H9 (cell line): Measurements from ENCODE around the gene TMEM187. TPM values are rescaled to one million over a fixed set of nuclear protein-coding genes. Genes with fewer than 3 reads are reported as not detected.

Experiments
- DNase-seq: peaks from one replicate; pipeline ENCODE4 v3.0.0-alpha.2; 2017
- H2AFZ ChIP-seq: one replicate; pipeline ENCODE4 v1.6.1; 2013; ENCODE audit warnings: mild to moderate bottlenecking, low read length, control low read depth, moderate library complexity
- H2AK5ac ChIP-seq: 2 replicates; pipeline ENCODE4 v1.6.1; 2013; ENCODE audit warnings: low read length, control low read depth, mixed read lengths; ENCODE audit not compliant: insufficient read length
- H2BK120ac ChIP-seq: one replicate; pipeline ENCODE4 v1.6.1; 2013; ENCODE audit warnings: low read depth, mild to moderate bottlenecking, low read length, control low read depth, inconsistent platforms; ENCODE audit not compliant: poor library complexity, severe bottlenecking
- H2BK12ac ChIP-seq: 2 replicates; pipeline ENCODE4 v1.6.1; 2013; ENCODE audit warnings: low read length, control low read depth, mixed read lengths, low read depth; ENCODE audit not compliant: insufficient read length
- H2BK15ac ChIP-seq: 2 replicates; pipeline ENCODE4 v1.6.1; 2013; ENCODE audit warnings: low read depth, low read length, control low read depth
- H2BK20ac ChIP-seq: one replicate; pipeline ENCODE4 v1.6.1; 2013; ENCODE audit warnings: low read depth, mild to moderate bottlenecking, low read length, control low read depth, inconsistent platforms; ENCODE audit not compliant: poor library complexity, severe bottlenecking
- H2BK5ac ChIP-seq: 2 replicates; pipeline ENCODE4 v1.6.1; 2013; ENCODE audit warnings: low read length, control low read depth, mixed read lengths; ENCODE audit not compliant: insufficient read length
- H3K14ac ChIP-seq: 2 replicates; pipeline ENCODE4 v1.6.1; 2013; ENCODE audit warnings: low read length, control low read depth; ENCODE audit not compliant: insufficient read depth
- H3K18ac ChIP-seq: 2 replicates; pipeline ENCODE4 v1.6.1; 2013; ENCODE audit warnings: low read depth, mild to moderate bottlenecking, mixed read lengths, low read length, control low read depth; ENCODE audit not compliant: insufficient read length
- H3K23ac ChIP-seq: 2 replicates; pipeline ENCODE4 v1.6.1; 2013; ENCODE audit warnings: low read length, control low read depth, mixed read lengths, low read depth; ENCODE audit not compliant: insufficient read length
- H3K23me2 ChIP-seq: 2 replicates; pipeline ENCODE4 v1.6.1; 2013; ENCODE audit warnings: low read depth, mild to moderate bottlenecking, mixed read lengths, low read length, control low read depth; ENCODE audit not compliant: insufficient read length, poor library complexity, severe bottlenecking
- H3K27ac ChIP-seq: 2 replicates; pipeline ENCODE4 v1.5.1; 2013; ENCODE audit warnings: low read length, control low read depth, mixed read lengths, low read depth; ENCODE audit not compliant: insufficient read length
- H3K27me3 ChIP-seq: 2 replicates; pipeline ENCODE4 v1.6.1; 2013; ENCODE audit warnings: low read length, control low read depth, inconsistent platforms; ENCODE audit not compliant: insufficient read depth
- H3K4ac ChIP-seq: 2 replicates; pipeline ENCODE4 v1.6.1; 2013; ENCODE audit warnings: low read depth, mild to moderate bottlenecking, control low read depth, inconsistent platforms, low read length, moderate library complexity
- H3K4me1 ChIP-seq: 2 replicates; pipeline ENCODE4 v1.6.1; 2013; ENCODE audit warnings: low read length, control low read depth, inconsistent platforms; ENCODE audit not compliant: insufficient read depth
- H3K4me2 ChIP-seq: 2 replicates; pipeline ENCODE4 v1.6.1; 2013; ENCODE audit warnings: low read length, control low read depth, mixed read lengths; ENCODE audit not compliant: insufficient read length, insufficient read depth
- H3K56ac ChIP-seq: 2 replicates; pipeline ENCODE4 v1.6.1; 2013; ENCODE audit warnings: low read depth, mild to moderate bottlenecking, mixed read lengths, low read length, control low read depth; ENCODE audit not compliant: insufficient read length
- H3K79me1 ChIP-seq: 2 replicates; pipeline ENCODE4 v1.6.1; 2013; ENCODE audit warnings: low read depth, mild to moderate bottlenecking, moderate library complexity, low read length, control low read depth, inconsistent platforms; ENCODE audit not compliant: insufficient read depth, poor library complexity, severe bottlenecking
- H3K79me2 ChIP-seq: 2 replicates; pipeline ENCODE4 v1.6.1; 2013; ENCODE audit warnings: low read length, control low read depth, inconsistent platforms; ENCODE audit not compliant: insufficient read depth
- H3K9ac ChIP-seq: 2 replicates; pipeline ENCODE4 v1.6.1; 2013; ENCODE audit warnings: low read length, control low read depth, mixed read lengths; ENCODE audit not compliant: insufficient read length; ENCODE audit errors: extremely low read depth
- H3K9me3 ChIP-seq: one replicate; pipeline ENCODE4 v1.6.1; 2013; ENCODE audit warnings: low read depth, low read length, inconsistent platforms; ENCODE audit not compliant: control insufficient read depth
- H3T11ph ChIP-seq: one replicate; pipeline ENCODE4 v1.6.1; 2013; ENCODE audit warnings: mild to moderate bottlenecking, low read length, control low read depth, inconsistent platforms
- H4K20me1 ChIP-seq: one replicate; pipeline ENCODE4 v1.6.1; 2013; ENCODE audit not compliant: control insufficient read depth, insufficient read length, insufficient read depth
- H4K5ac ChIP-seq: 2 replicates; pipeline ENCODE4 v1.6.1; 2013; ENCODE audit warnings: low read depth, mild to moderate bottlenecking, mixed read lengths, low read length, control low read depth; ENCODE audit not compliant: insufficient read length
- H4K8ac ChIP-seq: replicated peaks from 2 replicates; pipeline ENCODE4 v1.6.1; 2013; ENCODE audit warnings: low read length, control low read depth, mixed read lengths, low read depth; ENCODE audit not compliant: insufficient read length
- H4K91ac ChIP-seq: 2 replicates; pipeline ENCODE4 v1.6.1; 2013; ENCODE audit warnings: low read depth, mild to moderate bottlenecking, moderate library complexity, mixed read lengths, low read length, control low read depth; ENCODE audit not compliant: insufficient read length
- H3K27ac Mint-ChIP-seq, 3 experiments: 2 replicates in 2 of 3; 3 replicates in 1 of 3; pipeline ENCODE4 v1.8.0; 2020 to 2021; ENCODE audit warnings: mixed read lengths in 3 of 3, mild to moderate bottlenecking in 1 of 3, moderate library complexity in 1 of 3
- H3K27me3 Mint-ChIP-seq: 2 replicates; pipeline ENCODE4 v1.8.0; 2021; ENCODE audit warnings: low read depth, mild to moderate bottlenecking, moderate library complexity, mixed read lengths
- H3K36me3 Mint-ChIP-seq, 3 experiments: 2 replicates in 2 of 3; 3 replicates in 1 of 3; pipeline ENCODE4 v1.8.0; 2020 to 2021; ENCODE audit warnings: low read depth in 3 of 3, mixed read lengths in 3 of 3; ENCODE audit not compliant: insufficient read depth in 1 of 3
- H3K4me1 Mint-ChIP-seq, 2 experiments: 2 replicates each; pipeline ENCODE4 v1.8.0; 2020; ENCODE audit warnings: mixed read lengths in 2 of 2
- H3K4me3 Mint-ChIP-seq, 2 experiments: 2 replicates in 1 of 2; 3 replicates in 1 of 2; pipeline ENCODE4 v1.8.0; 2020 to 2021; ENCODE audit warnings: mild to moderate bottlenecking in 2 of 2, mixed read lengths in 2 of 2, moderate library complexity in 1 of 2
- H3K9me3 Mint-ChIP-seq, 2 experiments: 2 replicates in 1 of 2; 3 replicates in 1 of 2; pipeline ENCODE4 v1.8.0; 2020; ENCODE audit warnings: mild to moderate bottlenecking in 2 of 2, mixed read lengths in 2 of 2, moderate library complexity in 1 of 2
- CTCF ChIP-seq: fragments of 200-600 bp; sonication (generic); conservative IDR thresholded peaks from 3 replicates; pipeline ENCODE4 v1.8.0; 2021; ENCODE audit warnings: antibody characterized with exemption, mild to moderate bottlenecking
- WGBS: extraction: QIAGEN DNeasy Blood & Tissue Kit; methylation state at CpG from one replicate; pipeline ENCODE4 v1.1.7; 2013; ENCODE audit warnings: missing lambda C conversion rate, low lambda C conversion rate, mixed read lengths; ENCODE audit not compliant: insufficient read length; ENCODE audit errors: extremely low coverage; 5-methylcytosine and 5-hydroxymethylcytosine counted together
- total RNA-seq: library from RNA; stranded (reverse); gene quantifications from 2 replicates; pipeline ENCODE4 v1.2.1, GENCODE V29; 2021

TMEM187 gene
- total RNA-seq, 1 experiment from 2014 or later: 2.7 TPM

- Histone ChIP-seq H2AK5ac (no peak within 1 kb of the TSS), H2BK20ac (no peak within 1 kb of the TSS), H3T11ph (no peak within 1 kb of the TSS), H2BK5ac (no peak within 1 kb of the TSS), H3K23ac (no peak within 1 kb of the TSS), H3K56ac (no peak within 1 kb of the TSS), H4K5ac (no peak within 1 kb of the TSS), H3K27ac (no peak within 1 kb of the TSS), H3K9me3 (peaks cover 26% of the 10 kb centered on the region), H3K4ac (no peak within 1 kb of the TSS), H4K8ac (no peak within 1 kb of the TSS), H3K79me2 (no peaks in the 10 kb centered on the region; the same call in 1 of the 2 replicates), H3K9ac (peak within 1 kb of the TSS; percentile 76), H2AFZ (no peak within 1 kb of the TSS), H4K20me1 (no peaks in the 10 kb centered on the region), H3K27me3 (no peaks in the 10 kb centered on the region), H2BK15ac (no peak within 1 kb of the TSS), H3K79me1 (no peaks in the 10 kb centered on the region), H4K91ac (no peak within 1 kb of the TSS), H3K18ac (peak within 1 kb of the TSS; percentile 15), H3K14ac (peak within 1 kb of the TSS; percentile 69), H3K23me2 (peaks cover 7% of the 10 kb centered on the region), H3K4me1 (no peaks in the 10 kb centered on the region), H2BK120ac (no peak within 1 kb of the TSS), H2BK12ac (no peak within 1 kb of the TSS), H3K4me2 (peak within 1 kb of the TSS; percentile 66)
- Mint-ChIP-seq H3K9me3 (peaks cover 63 to 69% of the 10 kb centered on the region in 2 experiments), H3K27ac (no peak within 1 kb of the TSS; a peak in 1 of 7 replicates), H3K4me3 (peak within 1 kb of the TSS; percentile 82 to 89), H3K36me3 (peaks cover 25 to 44% (median 25%) of the 10 kb centered on the region in 3 experiments), H3K27me3 (no peaks in the 10 kb centered on the region), H3K4me1 (peaks cover 6 to 18% of the 10 kb centered on the region in 2 experiments; a peak in 3 of 4 replicates)
- WGBS: no CpG with 5 or more reads among the region's 87 CpGs
- peak; percentile 69 for DNase-seq
- no peak for TF ChIP-seq CTCF
Measured at GRCh38 chrX:153934762-153935325, 37.7 kb upstream of the TMEM187 start, which contains the start of gene NAA10. NAA10 (minus strand) TSS chrX:153935037; CDS start chrX:153934904, 133 bp downstream.
